Measurements from ENCODE around the gene ITIH5.

The ITIH5 gene

GRCh38 chr10:7706534-7707073 is 39.8 kb upstream of the ITIH5 start:
- TF ChIP-seq, protein P1, sequence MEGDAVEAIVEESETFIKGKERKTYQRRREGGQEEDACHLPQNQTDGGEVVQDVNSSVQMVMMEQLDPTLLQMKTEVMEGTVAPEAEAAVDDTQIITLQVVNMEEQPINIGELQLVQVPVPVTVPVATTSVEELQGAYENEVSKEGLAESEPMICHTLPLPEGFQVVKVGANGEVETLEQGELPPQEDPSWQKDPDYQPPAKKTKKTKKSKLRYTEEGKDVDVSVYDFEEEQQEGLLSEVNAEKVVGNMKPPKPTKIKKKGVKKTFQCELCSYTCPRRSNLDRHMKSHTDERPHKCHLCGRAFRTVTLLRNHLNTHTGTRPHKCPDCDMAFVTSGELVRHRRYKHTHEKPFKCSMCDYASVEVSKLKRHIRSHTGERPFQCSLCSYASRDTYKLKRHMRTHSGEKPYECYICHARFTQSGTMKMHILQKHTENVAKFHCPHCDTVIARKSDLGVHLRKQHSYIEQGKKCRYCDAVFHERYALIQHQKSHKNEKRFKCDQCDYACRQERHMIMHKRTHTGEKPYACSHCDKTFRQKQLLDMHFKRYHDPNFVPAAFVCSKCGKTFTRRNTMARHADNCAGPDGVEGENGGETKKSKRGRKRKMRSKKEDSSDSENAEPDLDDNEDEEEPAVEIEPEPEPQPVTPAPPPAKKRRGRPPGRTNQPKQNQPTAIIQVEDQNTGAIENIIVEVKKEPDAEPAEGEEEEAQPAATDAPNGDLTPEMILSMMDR (conservative IDR thresholded peaks at IDR 0.05; ENCODE audit: low read depth, low read length): no peak
- DNase-seq (ENCODE audit: low read depth): no peak
- H3K4me3 ChIP-seq (ENCODE audit: low read length): no peak overlapping the region

DNA sequence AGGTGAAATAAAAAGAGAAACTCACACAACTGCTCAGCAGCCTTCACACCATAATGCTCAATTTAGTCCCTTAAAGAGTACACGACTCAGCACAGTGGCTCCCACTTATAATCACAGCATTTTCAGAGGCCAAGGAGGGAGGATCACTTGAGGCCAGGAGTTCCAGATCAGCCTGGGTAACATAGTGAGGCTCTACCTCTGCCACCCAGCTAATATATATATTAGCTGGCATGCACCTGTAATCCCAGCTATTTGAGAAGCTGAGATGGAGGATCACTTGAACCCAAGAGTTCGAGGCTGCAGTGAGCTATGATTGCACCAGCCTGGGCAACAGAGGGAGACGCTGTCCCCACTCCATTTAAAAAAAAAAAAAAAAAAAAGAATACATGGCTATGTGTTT is 38.6 kb upstream of the ITIH5 start:
- no peak overlapping the region for H3K4me3 ChIP-seq (ENCODE audit: low read length)
- TF ChIP-seq, protein P1 (conservative IDR thresholded peaks at IDR 0.05; ENCODE audit: low read depth, low read length): no peak
- no peak for DNase-seq (ENCODE audit: low read depth)

GRCh38 chr10:7704071-7705016 is 37.6 kb upstream of the ITIH5 start:
- no peak for DNase-seq (ENCODE audit: low read depth)
- H3K4me3 ChIP-seq (ENCODE audit: low read length): no peak overlapping the region
- TF ChIP-seq, protein P1 (conservative IDR thresholded peaks at IDR 0.05; ENCODE audit: low read depth, low read length): no peak

GRCh38 chr10:7703140-7703539 is 36.4 kb upstream of the ITIH5 start, which contains the start of gene ITIH2:
Gene ITIH2, plus strand, starts transcription at chr10:7703316. Its CDS starts 119 bp downstream, at chr10:7703435.
- DNase-seq (ENCODE audit: low read depth): no peak
- TF ChIP-seq, protein P1 (conservative IDR thresholded peaks at IDR 0.05; ENCODE audit: low read depth, low read length): no peak
- no peak within 1 kb of the TSS for H3K4me3 ChIP-seq (ENCODE audit: low read length)

DNA sequence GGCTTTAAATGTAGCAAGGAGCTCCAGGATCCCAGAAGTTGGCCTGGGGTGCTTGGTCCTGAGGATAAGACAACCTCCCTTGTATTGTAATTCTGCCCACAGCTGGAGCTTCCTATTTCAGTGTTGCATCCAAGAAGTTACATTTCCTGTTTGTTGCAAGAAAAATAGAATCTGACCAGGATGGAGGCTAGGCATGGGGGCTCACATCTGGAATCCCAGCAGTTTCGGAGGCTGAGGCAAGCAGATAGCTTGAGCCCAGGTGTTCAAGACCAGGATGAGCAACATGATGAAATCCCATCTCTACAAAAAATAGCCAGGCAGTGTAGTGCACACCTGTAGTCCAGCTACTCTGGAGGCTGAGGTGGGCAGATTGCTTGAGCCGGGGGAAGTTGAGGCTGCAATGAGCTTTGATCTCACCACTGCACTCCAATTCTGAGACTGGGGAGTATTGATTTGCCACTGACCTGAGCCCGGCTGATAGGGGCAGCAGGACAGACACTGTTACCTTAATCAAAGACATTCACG is 35.6 kb upstream of the ITIH5 start:
- no peak for DNase-seq (ENCODE audit: low read depth)

GRCh38 chr10:7701158-7701742 is 34.5 kb upstream of the ITIH5 start:
- H3K4me3 ChIP-seq (ENCODE audit: low read length): no peak overlapping the region
- TF ChIP-seq, protein P1 (conservative IDR thresholded peaks at IDR 0.05; ENCODE audit: low read depth, low read length): no peak

More for the DNA sequence above, 35.6 kb upstream of the ITIH5 start:
- TF ChIP-seq, protein P1 (conservative IDR thresholded peaks at IDR 0.05; ENCODE audit: low read depth, low read length): no peak
- H3K4me3 ChIP-seq (ENCODE audit: low read length): no peak overlapping the region

More at GRCh38 chr10:7701158-7701742, 34.5 kb upstream of the ITIH5 start:
- DNase-seq (ENCODE audit: low read depth): no peak
